Liver (tissue), 9 donors: ENCODE results near the gene NBEA. TPM values are rescaled to one million over a fixed set of nuclear protein-coding genes. Genes with fewer than 3 reads are reported as not detected.

Experiments
- DNase-seq: peaks from one replicate; pipeline ENCODE4 v3.0.0-alpha.2; 2017; ENCODE audit warnings: low spot score
- H3K27ac ChIP-seq, 2 donors: one replicate each; pipeline ENCODE4 v1.7.0; 2013; ENCODE audit warnings: inconsistent platforms in 2 of 2, low read length in 2 of 2, control low read depth in 1 of 2, low read depth in 1 of 2, mild to moderate bottlenecking in 1 of 2
- H3K27me3 ChIP-seq, 4 donors: one replicate each; pipeline versions ENCODE4 v1.6.1 to v1.7.0; 2013; ENCODE audit warnings: low read length in 3 of 4, inconsistent platforms in 1 of 4, mild to moderate bottlenecking in 1 of 4, moderate library complexity in 1 of 4; ENCODE audit not compliant: control insufficient read depth in 4 of 4, insufficient read depth in 4 of 4
- H3K36me3 ChIP-seq, 4 donors: one replicate each; pipeline versions ENCODE4 v1.6.1 to v1.7.0; 2013; ENCODE audit warnings: low read length in 3 of 4, mild to moderate bottlenecking in 3 of 4, low read depth in 1 of 4, moderate library complexity in 1 of 4; ENCODE audit not compliant: control insufficient read depth in 4 of 4, insufficient read depth in 3 of 4
- H3K4me1 ChIP-seq, 4 donors: one replicate each; pipeline versions ENCODE4 v1.6.1 to v1.7.0; 2013; ENCODE audit warnings: low read length in 3 of 4, mild to moderate bottlenecking in 3 of 4, moderate library complexity in 1 of 4; ENCODE audit not compliant: control insufficient read depth in 4 of 4, insufficient read depth in 4 of 4
- H3K4me3 ChIP-seq, 3 donors: one replicate each; pipeline versions ENCODE4 v1.6.1 to v1.7.0; 2013; ENCODE audit warnings: low read length in 3 of 3, control low read depth in 1 of 3, low read depth in 1 of 3, mild to moderate bottlenecking in 1 of 3
- H3K9ac ChIP-seq, 2 donors: one replicate each; pipeline ENCODE4 v1.7.0; 2013; ENCODE audit warnings: low read length in 2 of 2, mild to moderate bottlenecking in 2 of 2, moderate library complexity in 2 of 2, control low read depth in 1 of 2, low read depth in 1 of 2
- H3K9me3 ChIP-seq, 4 donors: one replicate each; pipeline versions ENCODE4 v1.6.1 to v1.7.0; 2013; ENCODE audit warnings: low read length in 3 of 4; ENCODE audit not compliant: control insufficient read depth in 4 of 4
- CTCF ChIP-seq: fragments of 150-350 bp; IDR thresholded peaks from 2 replicates; pipeline ENCODE4 v1.5.1; 2017; ENCODE audit warnings: improper control_type of control experiment, low read depth, low read length; ENCODE audit not compliant: missing input control
- EGR1 ChIP-seq, 2 donors: IDR thresholded peaks; 2 replicates each; pipeline ENCODE4 v1.6.1; 2016 to 2018; ENCODE audit warnings: antibody characterized with exemption in 2 of 2, low read depth in 2 of 2
- FOXA1 ChIP-seq: IDR thresholded peaks from 2 replicates; pipeline ENCODE4 v1.6.1; 2016; ENCODE audit warnings: antibody characterized with exemption
- FOXA2 ChIP-seq: IDR thresholded peaks from 2 replicates; pipeline ENCODE4 v1.6.1; 2016; ENCODE audit warnings: antibody characterized with exemption
- HNF4A ChIP-seq, 2 donors: conservative IDR thresholded peaks; 2 replicates each; pipeline ENCODE4 v1.6.1; 2016; ENCODE audit warnings: antibody characterized with exemption in 2 of 2, mild to moderate bottlenecking in 2 of 2
- HNF4G ChIP-seq: IDR thresholded peaks from 2 replicates; pipeline ENCODE4 v1.6.1; 2016; ENCODE audit warnings: antibody characterized with exemption
- JUND ChIP-seq, 2 donors: IDR thresholded peaks; 2 replicates each; pipeline ENCODE4 v1.6.1; 2016; ENCODE audit warnings: antibody characterized with exemption in 2 of 2
- RAD21 ChIP-seq, 2 donors: IDR thresholded peaks; 2 replicates each; pipeline ENCODE4 v1.6.1; 2016; ENCODE audit warnings: antibody characterized with exemption in 2 of 2, mild to moderate bottlenecking in 2 of 2
- RXRA ChIP-seq, 2 donors: IDR thresholded peaks; 2 replicates each; pipeline ENCODE4 v1.6.1; 2017 to 2018; ENCODE audit warnings: antibody characterized with exemption in 2 of 2, mild to moderate bottlenecking in 1 of 2
- YY1 ChIP-seq: IDR thresholded peaks from 2 replicates; pipeline ENCODE4 v1.6.1; 2016; ENCODE audit warnings: antibody characterized with exemption, mild to moderate bottlenecking
- WGBS: extraction: QIAGEN DNeasy Blood & Tissue Kit; methylation state at CpG from one replicate; pipeline ENCODE4 v1.1.7; 2013; 5-methylcytosine and 5-hydroxymethylcytosine counted together
- polyA plus RNA-seq, 2 donors: library from polyadenylated mRNA; stranded (reverse) in 1 of 2; unstranded in 1 of 2; fragments of 200-250 nt in 1 of 2; fragments of >200 nt in 1 of 2; fragmentation: Nextera tagmentation in 1 of 2; extraction: Ambion mirVana in 1 of 2; gene quantifications; one replicate each; pipeline versions ENCODE4 v1.2.1 to v1.2.3, GENCODE V29; 2013 to 2015
- total RNA-seq, 2 donors: library from RNA; depleted of rRNA; stranded (reverse); fragments of >200 nt; gene quantifications; one replicate each; pipeline ENCODE4 v1.2.3, GENCODE V29; 2014
- TF ChIP-seq, protein P1 (sequence below): IDR thresholded peaks from 2 replicates; pipeline ENCODE4 v1.6.1; 2016; ENCODE audit warnings: antibody characterized with exemption
- TF ChIP-seq, protein P2 (sequence below): IDR thresholded peaks from 2 replicates; pipeline ENCODE4 v1.6.1; 2016; ENCODE audit warnings: antibody characterized with exemption, mild to moderate bottlenecking
- TF ChIP-seq, protein P3 (sequence below): IDR thresholded peaks from 2 replicates; pipeline ENCODE4 v1.6.1; 2016; ENCODE audit warnings: antibody characterized with exemption
- TF ChIP-seq, protein P4 (sequence below): IDR thresholded peaks from 2 replicates; pipeline ENCODE4 v1.6.1; 2016; ENCODE audit warnings: antibody characterized with exemption
- donor health status: healthy.
- donor health status: healthy.
- donor health status: healthy.
- donor health status: healthy.
- donor health status: healthy.

The NBEA gene
- total and polyA plus RNA-seq, 4 donors = 0.24 to 3.5 (median 1.4) TPM

GRCh38 chr13:35512271-35512920 is 570.3 kb downstream of the NBEA start:
- Histone ChIP-seq H3K36me3 (no peaks in the 10 kb centered on the region), H3K9ac (no peak overlapping the region), H3K4me3 (no peak overlapping the region), H3K27ac (no peak overlapping the region), H3K4me1 (no peaks in the 10 kb centered on the region), H3K9me3 (no peaks in the 10 kb centered on the region), H3K27me3 (no peaks in the 10 kb centered on the region)
- no peak for DNase-seq
- TF ChIP-seq, protein P1, sequence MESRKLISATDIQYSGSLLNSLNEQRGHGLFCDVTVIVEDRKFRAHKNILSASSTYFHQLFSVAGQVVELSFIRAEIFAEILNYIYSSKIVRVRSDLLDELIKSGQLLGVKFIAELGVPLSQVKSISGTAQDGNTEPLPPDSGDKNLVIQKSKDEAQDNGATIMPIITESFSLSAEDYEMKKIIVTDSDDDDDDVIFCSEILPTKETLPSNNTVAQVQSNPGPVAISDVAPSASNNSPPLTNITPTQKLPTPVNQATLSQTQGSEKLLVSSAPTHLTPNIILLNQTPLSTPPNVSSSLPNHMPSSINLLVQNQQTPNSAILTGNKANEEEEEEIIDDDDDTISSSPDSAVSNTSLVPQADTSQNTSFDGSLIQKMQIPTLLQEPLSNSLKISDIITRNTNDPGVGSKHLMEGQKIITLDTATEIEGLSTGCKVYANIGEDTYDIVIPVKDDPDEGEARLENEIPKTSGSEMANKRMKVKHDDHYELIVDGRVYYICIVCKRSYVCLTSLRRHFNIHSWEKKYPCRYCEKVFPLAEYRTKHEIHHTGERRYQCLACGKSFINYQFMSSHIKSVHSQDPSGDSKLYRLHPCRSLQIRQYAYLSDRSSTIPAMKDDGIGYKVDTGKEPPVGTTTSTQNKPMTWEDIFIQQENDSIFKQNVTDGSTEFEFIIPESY = no peak
- TF ChIP-seq FOXA2 (no peak), JUND (IDR thresholded peaks at IDR 0.05) (no peak), HNF4G (no peak), EGR1 (IDR thresholded peaks at IDR 0.05; ENCODE audit: low read depth in 2 of 2) (no peak), RAD21 (IDR thresholded peaks at IDR 0.05) (no peak)
- TF ChIP-seq, protein P2, sequence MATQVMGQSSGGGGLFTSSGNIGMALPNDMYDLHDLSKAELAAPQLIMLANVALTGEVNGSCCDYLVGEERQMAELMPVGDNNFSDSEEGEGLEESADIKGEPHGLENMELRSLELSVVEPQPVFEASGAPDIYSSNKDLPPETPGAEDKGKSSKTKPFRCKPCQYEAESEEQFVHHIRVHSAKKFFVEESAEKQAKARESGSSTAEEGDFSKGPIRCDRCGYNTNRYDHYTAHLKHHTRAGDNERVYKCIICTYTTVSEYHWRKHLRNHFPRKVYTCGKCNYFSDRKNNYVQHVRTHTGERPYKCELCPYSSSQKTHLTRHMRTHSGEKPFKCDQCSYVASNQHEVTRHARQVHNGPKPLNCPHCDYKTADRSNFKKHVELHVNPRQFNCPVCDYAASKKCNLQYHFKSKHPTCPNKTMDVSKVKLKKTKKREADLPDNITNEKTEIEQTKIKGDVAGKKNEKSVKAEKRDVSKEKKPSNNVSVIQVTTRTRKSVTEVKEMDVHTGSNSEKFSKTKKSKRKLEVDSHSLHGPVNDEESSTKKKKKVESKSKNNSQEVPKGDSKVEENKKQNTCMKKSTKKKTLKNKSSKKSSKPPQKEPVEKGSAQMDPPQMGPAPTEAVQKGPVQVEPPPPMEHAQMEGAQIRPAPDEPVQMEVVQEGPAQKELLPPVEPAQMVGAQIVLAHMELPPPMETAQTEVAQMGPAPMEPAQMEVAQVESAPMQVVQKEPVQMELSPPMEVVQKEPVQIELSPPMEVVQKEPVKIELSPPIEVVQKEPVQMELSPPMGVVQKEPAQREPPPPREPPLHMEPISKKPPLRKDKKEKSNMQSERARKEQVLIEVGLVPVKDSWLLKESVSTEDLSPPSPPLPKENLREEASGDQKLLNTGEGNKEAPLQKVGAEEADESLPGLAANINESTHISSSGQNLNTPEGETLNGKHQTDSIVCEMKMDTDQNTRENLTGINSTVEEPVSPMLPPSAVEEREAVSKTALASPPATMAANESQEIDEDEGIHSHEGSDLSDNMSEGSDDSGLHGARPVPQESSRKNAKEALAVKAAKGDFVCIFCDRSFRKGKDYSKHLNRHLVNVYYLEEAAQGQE = no peak
- TF ChIP-seq, protein P3, sequence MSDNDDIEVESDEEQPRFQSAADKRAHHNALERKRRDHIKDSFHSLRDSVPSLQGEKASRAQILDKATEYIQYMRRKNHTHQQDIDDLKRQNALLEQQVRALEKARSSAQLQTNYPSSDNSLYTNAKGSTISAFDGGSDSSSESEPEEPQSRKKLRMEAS = no peak
- TF ChIP-seq, protein P4, sequence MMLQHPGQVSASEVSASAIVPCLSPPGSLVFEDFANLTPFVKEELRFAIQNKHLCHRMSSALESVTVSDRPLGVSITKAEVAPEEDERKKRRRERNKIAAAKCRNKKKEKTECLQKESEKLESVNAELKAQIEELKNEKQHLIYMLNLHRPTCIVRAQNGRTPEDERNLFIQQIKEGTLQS = no peak
- 63% methylated on average over 5 of the region's 5 CpGs for WGBS

GRCh38 chr13:35514061-35514477 is 572.0 kb downstream of the NBEA start:
- 94% methylated on average over 7 of the region's 7 CpGs for WGBS

More at GRCh38 chr13:35514061-35514477, 572.0 kb downstream of the NBEA start:
- Histone ChIP-seq H3K9ac (no peak overlapping the region), H3K9me3 (no peaks in the 10 kb centered on the region), H3K27ac (no peak overlapping the region), H3K4me3 (no peak overlapping the region), H3K27me3 (no peaks in the 10 kb centered on the region), H3K36me3 (no peaks in the 10 kb centered on the region), H3K4me1 (no peaks in the 10 kb centered on the region)
- TF ChIP-seq YY1 (no peak), HNF4G (no peak), JUND (IDR thresholded peaks at IDR 0.05) (no peak), CTCF (no peak), HNF4A (conservative IDR thresholded peaks at IDR 0.05) (no peak), RXRA (IDR thresholded peaks at IDR 0.05) (no peak), FOXA1 (no peak)
- TF ChIP-seq, protein P1 = no peak
- TF ChIP-seq, protein P2 = no peak
- TF ChIP-seq, protein P3 = no peak
- TF ChIP-seq, protein P4 = no peak
- DNase-seq = no peak
